SK-MEL-5 (cell line): ENCODE data around the gene KRTAP10-7. TPM values are rescaled to one million over a fixed set of nuclear protein-coding genes. Genes with fewer than 3 reads are reported as not detected.
"Not testable (repeated sequence)": the region's sequence is repeated elsewhere in the genome, so short reads cannot be mapped to it uniquely, and the experiment has no call there.

Experiments used
- DNase-seq: peaks from one replicate; pipeline ENCODE4 v3.0.0-alpha.2; 2016; ENCODE audit warnings: low read depth, low spot score
- in situ Hi-C: cut with HindIII; loops from 2 replicates; pipeline ENCODE4 v1.10.0; 2016; ENCODE audit warnings: low sequenced_read_pairs, high pct_unique_total_duplicates, low pct_unique_long_range_greater_than_20kb
- polyA plus RNA-seq, 2 experiments: library from polyadenylated mRNA; depleted of rRNA; stranded (reverse); fragments of >200 nt; gene quantifications; 2 replicates each; pipeline ENCODE4 v1.2.3, GENCODE V29; 2015
- total RNA-seq: library from RNA; depleted of rRNA; stranded (reverse); fragments of >200 nt; shearing (Covaris generic); gene quantifications from 2 replicates; pipeline ENCODE4 v1.2.3, GENCODE V29; 2014; rRNA removed

Gene KRTAP10-7, protein sequence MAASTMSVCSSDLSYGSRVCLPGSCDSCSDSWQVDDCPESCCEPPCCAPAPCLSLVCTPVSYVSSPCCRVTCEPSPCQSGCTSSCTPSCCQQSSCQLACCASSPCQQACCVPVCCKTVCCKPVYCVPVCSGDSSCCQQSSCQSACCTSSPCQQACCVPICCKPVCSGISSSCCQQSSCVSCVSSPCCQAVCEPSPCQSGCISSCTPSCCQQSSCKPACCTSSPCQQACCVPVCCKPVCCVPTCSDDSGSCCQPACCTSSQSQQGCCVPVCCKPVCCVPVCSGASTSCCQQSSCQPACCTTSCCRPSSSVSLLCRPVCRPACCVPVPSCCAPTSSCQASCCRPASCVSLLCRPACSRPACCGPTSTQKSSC
- not detected in 2 replicates for total RNA-seq
- polyA plus RNA-seq (2015; cell fraction: cytosol; rRNA removed) = not detected in 2 replicates
- polyA plus RNA-seq (2015; cell fraction: nucleus; rRNA removed) = not detected in 2 replicates

DNA sequence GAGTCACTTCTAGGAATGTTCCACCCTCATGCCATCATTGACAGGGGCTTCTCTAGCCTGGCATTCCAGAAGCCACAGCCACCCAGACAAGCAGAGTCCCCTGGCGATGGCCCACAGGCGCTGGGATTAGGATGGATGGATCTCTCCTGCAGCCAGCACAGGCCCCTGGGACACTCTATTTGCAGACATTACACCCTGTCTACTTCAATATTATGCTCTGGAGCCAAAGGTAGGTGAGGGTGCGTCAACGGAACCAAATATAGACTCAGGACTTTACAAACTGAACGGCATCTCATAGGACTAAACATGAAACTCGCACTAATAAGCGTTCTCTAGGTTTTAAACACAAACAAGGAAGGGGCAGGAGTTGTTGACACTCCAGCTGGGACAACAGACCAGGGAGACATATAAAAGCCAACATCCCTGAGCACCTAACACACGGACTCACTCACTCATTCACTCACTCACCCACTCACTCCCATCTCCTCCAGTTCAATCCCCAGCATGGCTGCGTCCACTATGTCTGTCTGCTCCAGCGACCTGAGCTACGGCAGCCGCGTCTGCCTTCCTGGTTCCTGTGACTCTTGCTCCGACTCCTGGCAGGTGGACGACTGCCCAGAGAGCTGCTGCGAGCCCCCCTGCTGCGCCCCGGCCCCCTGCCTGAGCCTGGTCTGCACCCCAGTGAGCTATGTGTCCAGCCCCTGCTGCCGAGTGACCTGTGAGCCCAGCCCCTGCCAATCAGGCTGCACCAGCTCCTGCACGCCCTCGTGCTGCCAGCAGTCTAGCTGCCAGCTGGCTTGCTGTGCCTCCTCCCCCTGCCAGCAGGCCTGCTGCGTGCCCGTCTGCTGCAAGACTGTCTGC, at the start of gene KRTAP10-7:
Gene KRTAP10-7, plus strand, starts transcription at position 480 of the 861 bp plus-strand sequence. Its CDS starts 25 bp downstream, at position 505.
- in situ Hi-C loops, DNase-seq: not testable (repeated sequence)

DNA sequence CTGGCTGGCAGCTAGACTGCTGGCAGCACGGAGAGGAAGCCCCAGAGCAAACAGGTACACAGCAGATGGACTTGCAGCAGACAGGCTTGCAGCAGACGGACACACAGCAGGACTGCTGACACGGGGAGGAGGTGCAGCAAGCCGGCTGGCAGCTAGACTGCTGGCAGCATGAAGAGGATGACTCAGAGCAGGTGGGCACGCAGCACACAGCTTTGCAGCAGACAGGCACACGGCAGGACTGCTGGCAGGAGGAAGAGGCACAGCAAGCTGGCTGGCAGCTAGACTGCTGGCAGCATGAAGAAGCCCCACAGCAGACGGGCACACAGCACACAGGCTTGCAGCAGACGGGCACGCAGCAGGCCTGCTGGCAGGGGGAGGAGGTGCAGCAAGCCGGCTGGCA, 49.6 kb upstream of the KRTAP10-7 start:
- no peak for DNase-seq
- in situ Hi-C loops = no loop called here

DNA sequence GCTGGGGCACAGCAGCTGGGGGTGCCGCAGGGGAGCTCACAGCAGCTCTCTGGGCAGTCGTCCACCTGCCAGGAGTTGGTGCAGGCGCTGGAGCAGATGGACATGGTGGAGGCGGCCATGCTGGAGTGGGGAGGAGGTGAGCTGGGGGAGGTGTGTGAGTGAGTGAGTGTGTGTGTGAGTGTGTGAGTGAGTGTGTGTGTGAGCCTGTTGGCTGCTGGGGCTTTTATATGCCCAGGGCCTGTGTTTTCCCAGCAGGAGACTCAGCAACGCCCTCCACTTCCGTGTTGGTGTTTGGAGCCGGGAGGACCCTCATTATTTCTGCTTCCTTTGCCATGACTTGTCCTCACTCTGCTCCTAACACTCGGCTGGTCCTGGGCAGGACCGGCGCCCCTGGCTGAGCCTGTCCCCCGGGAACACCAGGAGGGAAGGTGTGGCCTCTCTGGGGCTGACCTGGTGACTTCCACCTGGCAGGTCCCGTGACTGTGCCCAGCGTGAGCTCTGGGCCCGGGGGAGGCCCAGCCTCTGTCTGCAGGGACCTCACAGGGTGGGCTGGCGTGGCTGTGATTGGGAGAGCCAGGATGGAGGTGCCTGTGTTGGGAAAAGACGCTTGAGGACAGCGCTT, 48.9 kb upstream of the KRTAP10-7 start, which contains the start of gene KRTAP10-2:
Gene KRTAP10-2, minus strand, starts transcription at position 166 of the 622 bp plus-strand sequence. Its CDS starts 47 bp downstream, at position 119.
- in situ Hi-C loops = no loop called here

DNA sequence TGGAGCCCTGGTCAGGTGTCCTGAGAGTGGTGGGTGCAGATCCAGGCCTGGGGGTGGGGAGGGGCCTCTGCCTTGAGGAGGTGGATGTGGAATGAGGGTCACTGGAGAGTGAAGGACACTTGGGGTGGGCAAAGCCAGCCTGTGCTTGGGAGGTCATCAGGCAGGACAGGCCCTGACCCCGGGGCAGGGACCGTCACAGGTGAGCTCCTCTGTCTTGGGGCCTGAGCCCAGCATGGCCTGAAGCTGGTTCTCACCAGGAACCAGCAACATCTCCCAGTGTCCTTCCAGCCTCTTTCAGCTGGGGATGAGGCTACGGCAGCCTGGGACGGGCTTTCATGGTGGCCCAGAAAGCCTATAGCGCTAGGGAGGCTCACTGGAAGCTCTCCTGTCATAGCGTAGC, 48.3 kb upstream of the KRTAP10-7 start:
- in situ Hi-C loops = no loop called here
- no peak for DNase-seq

More for the DNA sequence above, 48.9 kb upstream of the KRTAP10-7 start, which contains the start of gene KRTAP10-2:
- no peak for DNase-seq

DNA sequence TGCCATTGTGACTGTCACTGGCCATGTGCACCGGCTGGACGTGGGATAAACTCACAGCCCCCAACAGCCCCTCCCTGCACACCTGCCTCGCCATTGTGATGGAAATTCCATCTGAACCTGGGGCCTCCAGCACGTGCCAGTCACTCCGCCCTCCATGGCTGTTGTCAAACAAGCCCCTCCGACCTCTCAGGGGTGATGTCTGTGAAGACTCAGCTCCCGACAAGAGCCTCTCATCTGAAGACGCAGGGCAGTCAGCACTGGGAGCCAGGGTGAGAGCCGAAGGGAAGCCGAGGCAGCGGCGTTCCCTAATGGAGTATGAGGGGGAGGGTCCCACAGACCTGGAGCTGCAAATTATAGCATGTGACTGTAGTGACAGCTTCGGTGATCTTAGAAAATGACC, 47.7 kb upstream of the KRTAP10-7 start:
- in situ Hi-C loops = no loop called here
- DNase-seq = no peak

DNA sequence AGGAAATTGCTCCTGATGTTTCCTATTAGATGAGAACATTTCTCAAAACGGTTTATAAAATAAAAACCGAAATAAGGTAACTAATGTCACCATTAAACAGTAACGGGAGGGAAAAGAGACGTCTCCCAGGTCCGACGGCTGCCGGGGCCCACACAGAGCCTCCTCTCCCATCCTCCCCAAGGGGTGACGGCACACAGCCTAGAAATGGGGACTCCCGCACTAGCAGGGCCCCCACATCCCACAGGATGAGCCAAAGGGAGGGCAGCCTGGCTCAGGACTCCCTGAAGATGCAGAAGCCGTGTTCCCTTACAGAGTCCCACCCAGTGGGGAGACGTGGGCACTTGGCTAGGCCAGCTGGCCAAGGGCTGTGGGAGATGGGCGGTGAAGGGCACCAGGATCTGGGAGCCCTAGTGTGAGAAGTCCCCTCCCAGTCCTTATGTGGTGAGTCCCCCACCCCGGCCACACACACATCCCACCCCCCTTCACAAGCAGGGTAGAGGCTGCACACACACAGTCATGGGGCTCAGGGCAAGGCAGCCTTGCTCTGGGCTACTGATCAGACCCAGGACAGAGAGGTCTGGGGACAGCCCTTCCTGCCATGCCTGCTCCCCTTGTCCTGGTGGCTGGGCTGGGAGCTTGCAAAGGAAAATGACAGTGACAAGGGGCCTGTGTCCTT, 45.1 kb upstream of the KRTAP10-7 start:
- in situ Hi-C loops = no loop called here
- no peak for DNase-seq

DNA sequence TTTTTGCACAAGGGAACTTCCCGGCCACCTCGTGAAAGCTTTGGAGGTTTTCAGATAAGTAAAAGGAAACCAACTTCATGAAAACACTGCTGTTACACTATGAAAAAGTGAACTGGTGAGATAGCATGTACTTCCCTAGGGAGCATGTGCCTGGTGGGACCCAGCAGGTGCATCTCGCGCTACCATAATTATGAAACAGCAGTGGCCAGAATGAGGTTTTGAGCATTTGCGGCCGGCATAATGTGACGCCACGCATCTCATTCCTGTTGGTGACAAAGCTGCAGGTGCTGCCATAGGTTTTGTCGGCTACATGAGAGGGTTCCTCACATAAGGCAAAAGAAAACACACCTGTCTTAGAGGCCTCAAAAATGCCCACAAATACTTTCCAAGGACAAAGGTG, 43.5 kb upstream of the KRTAP10-7 start:
- in situ Hi-C loops = no loop called here
- no peak for DNase-seq

DNA sequence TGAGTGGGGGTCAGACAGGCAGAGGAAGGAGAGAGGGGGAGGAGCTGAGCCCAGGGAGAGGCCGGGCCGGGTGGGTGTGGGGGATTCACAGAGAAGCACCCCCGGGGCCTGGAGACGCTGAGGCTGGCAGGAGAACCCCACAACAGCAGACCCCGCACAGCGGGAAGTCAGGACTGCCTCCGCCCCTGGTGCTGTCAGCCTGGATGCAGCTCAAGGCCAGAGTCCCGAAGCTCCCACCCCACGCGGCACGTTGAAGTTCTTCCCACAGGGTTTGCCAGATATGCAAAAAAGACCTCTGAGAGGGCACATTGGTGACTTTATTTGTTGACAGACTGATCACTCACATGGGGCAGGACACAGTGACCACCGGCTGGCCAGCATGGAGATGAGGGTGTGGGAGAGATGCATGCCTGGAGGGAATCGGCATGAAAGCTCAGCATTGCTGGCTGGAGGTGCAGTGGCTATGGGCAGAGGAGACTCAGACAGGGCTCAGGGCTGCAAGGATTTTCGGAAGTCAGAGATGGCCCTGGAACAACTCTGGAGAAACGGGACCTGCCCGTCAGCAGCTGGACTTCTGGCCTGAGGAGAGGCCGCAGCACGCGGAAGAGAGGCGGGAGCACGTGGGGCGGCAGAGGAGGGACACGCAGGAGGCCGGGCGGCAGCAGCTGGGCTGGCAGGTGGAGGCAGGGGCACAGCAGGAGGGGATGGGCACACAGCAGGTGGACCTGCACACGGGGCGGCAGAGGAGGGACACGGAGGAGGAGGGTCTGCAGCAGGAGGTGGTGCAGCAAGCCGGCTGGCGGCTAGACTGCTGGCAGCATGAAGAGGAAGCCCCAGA, 42.7 kb upstream of the KRTAP10-7 start:
- DNase-seq = no peak
- in situ Hi-C loops = no loop called here

DNA sequence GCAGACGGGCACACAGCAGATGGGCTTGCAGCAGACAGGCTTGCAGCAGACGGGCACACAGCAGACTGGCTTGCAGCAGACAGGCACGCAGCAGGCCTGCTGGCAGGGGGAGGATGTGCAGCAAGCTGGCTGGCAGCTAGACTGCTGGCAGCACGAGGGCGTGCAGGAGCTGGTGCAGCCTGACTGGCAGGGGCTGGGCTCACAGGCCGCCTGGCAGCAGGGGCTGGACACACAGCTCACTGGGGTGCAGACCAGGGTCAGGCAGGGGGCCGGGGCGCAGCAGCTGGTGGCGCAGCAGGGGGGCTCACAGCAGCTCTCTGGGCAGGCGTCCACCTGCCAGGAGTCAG, 42.1 kb upstream of the KRTAP10-7 start:
- DNase-seq, in situ Hi-C loops: not testable (repeated sequence)

DNA sequence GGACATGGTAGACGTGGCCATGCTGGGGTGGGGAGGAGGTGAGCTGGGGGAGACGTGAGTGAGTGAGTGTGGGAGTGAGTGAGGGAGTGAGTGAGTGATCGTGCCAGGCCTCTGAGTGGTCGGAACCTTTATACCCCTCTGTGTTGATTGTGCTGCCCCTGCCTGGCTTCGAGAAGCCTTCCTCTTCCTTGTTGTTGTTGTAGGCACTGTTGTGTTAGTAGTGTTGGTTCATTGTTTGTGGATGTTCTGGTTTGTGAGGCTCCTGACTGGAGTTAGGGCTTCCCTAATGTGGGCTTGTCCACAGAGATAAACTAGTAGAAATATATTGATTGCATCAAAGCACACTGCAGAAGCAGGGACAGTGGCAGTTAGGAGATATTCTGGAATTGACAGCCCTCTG, 41.7 kb upstream of the KRTAP10-7 start, which contains the start of gene KRTAP10-3:
Gene KRTAP10-3, minus strand, starts transcription at position 101 of the 400 bp plus-strand sequence. Its CDS starts 80 bp downstream, at position 21.
- no peak for DNase-seq
- in situ Hi-C loops = no loop called here

DNA sequence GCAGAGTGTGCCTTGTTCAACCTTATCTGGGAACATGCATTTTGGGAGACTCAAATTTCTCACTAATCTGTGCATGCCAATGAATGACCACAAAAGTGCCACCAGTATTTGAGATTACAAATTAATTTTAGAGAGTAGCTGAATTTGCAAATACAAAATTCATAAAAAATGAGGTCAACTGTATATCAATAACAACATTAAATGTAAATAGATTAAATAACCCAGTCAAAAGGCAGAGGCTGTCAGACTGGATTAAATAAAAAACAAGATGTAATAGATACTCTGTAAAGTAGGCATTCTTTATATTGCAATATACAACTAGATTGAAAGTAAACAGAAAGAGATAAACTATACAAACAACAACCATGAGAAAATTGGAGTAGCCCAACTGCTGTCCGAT, 36.3 kb upstream of the KRTAP10-7 start:
- no peak for DNase-seq
- in situ Hi-C loops = no loop called here

DNA sequence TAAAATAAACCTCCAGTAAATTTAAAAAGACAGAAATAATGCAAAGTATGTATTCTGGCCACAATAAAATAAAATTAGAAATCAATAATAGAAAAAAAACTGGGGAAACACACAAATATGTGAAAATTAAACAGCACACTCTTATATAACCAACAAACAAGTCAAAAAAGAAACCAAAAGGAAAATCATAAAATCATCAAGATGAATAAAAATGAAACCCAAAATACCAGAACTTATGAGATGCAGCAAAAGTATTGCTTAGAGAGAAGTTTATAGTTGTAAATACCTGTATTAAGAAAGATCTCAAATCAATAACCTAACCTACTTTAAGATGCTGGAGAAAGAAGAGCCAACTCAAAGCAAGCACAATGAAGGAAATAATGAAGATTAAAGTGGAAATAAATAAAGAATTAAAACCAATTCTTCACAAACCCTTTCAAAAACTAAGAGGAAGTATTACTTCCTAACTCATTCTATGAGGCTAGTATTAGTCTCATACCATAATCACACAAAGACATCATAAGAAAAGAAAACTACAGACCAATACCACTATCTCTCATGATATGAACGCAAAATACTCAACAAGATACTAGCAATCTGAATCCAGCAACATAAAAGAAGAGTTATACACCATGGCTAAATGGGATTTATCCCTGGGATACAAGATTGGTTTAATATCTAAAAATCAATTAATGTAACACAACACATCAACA, 35.4 kb upstream of the KRTAP10-7 start:
- DNase-seq = no peak
- in situ Hi-C loops = no loop called here

DNA sequence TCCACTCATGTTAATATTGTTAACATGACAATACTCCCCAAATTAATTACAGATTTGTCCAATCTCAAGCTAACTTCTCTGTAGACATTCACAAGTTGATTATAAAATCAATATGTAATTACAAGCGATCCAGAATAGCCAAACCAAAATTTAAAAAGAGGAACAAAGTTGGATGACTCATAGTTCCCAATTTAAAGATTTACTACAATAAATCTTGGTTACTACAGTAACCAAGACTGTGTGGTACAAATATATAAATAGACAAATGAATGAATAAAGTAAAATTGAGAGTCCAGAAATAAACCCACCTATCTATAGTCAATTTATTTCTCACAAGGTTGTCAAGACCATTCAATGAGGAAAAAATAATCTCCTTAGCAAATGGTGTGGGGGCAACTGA, 34.0 kb upstream of the KRTAP10-7 start:
- in situ Hi-C loops = no loop called here
- DNase-seq = no peak

DNA sequence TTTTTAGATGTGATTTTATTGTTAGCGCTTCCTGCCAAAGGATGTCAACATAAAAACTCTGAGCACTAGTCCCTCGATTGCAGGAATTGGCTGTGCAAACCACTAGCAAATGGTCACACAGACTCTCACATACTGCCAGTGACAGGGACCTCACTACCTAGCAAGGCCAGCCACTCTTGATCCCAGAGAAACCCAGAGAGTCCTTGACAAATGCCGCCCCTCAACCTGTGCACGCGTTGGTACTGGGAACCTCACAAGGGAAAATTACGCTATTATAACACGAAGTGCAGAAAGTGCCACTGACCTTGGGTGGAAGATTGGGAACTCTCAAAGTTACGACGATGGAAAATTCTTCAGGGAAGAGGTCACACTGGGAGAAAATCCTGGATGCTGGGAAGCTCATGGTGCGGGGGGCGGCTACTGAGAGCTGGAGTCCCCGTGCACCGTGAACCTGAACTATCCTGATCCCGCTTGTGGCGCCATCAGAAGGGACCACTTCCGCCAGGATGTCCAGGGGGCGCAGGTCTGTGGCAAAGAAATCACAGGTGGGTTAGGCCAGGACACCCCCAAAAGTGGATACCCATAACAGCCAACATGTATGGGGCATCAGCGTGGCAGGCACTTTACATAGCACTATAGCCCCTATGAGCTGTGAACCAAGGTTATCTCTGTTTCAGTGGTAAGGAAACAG, 32.8 kb upstream of the KRTAP10-7 start:
- no peak for DNase-seq
- in situ Hi-C loops = no loop called here

DNA sequence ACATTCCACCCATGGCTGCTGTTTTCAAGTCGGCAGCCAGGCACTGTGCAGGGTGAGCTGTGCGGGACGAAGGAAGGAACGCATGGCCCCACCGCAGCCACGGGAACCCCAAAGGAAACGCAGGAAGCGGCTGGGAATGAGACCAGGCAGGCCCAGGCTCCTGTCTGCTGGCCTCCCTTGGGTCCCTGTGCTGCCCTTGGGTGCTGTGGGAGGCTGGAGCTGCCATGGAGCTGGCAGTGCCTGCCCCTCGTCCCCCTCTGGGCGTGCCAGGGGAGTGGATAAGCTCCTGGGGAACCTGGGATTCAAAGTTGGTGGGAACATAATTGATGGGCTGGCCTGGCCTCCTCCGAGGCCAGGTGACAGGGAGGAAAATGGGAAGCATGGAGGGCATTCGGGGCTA, 32.1 kb upstream of the KRTAP10-7 start:
- no peak for DNase-seq

More for the DNA sequence above, 32.1 kb upstream of the KRTAP10-7 start:
- in situ Hi-C loops = no loop called here
